Ascending aorta (tissue), 2 donors: ENCODE results near the gene PRDM2. TPM values are rescaled to one million over a fixed set of nuclear protein-coding genes. Genes with fewer than 3 reads are reported as not detected.
"Not testable (repeated sequence)": the region's sequence is repeated elsewhere in the genome, so short reads cannot be mapped to it uniquely, and the experiment has no call there.

Experiments used
- DNase-seq, 2 donors: peaks; one replicate each; pipeline ENCODE4 v3.0.0-alpha.2; 2019; ENCODE audit warnings: low spot score in 2 of 2
- H3K27ac ChIP-seq, 2 donors: fragments of 200-600 bp; sonication (generic); one replicate each; pipeline ENCODE4 v1.5.1; 2016 to 2017; ENCODE audit warnings: mild to moderate bottlenecking in 1 of 2
- H3K27me3 ChIP-seq: fragments of 200-600 bp; sonication (generic); one replicate; pipeline ENCODE4 v1.5.1; 2017
- H3K36me3 ChIP-seq, 2 donors: fragments of 200-600 bp; sonication (generic); one replicate each; pipeline ENCODE4 v1.5.1; 2016
- H3K4me1 ChIP-seq, 2 donors: fragments of 200-600 bp; sonication (generic); one replicate each; pipeline ENCODE4 v1.5.1; 2016 to 2017; ENCODE audit warnings: mild to moderate bottlenecking in 1 of 2
- H3K4me3 ChIP-seq, 2 donors: fragments of 200-600 bp; sonication (generic); one replicate each; pipeline ENCODE4 v1.5.1; 2016 to 2017; ENCODE audit warnings: mild to moderate bottlenecking in 1 of 2
- H3K9me3 ChIP-seq, 2 donors: fragments of 200-600 bp; sonication (generic); one replicate each; pipeline ENCODE4 v1.5.1; 2016
- CTCF ChIP-seq, 3 experiments: fragments of 200-600 bp in 2 of 3; fragments of 450-650 bp in 1 of 3; sonication (generic) in 2 of 3; IDR thresholded peaks; one replicate each; pipeline ENCODE4 v1.5.1; 2016 to 2019; ENCODE audit warnings: antibody characterized with exemption in 3 of 3, mild to moderate bottlenecking in 1 of 3, moderate library complexity in 1 of 3
- intact Hi-C: fragments of 100-400 bp; cut with DNase I; formaldehyde crosslinking; loops from one replicate; pipeline ENCODE4 v1.15.1; 2023
- total RNA-seq: library from RNA; depleted of rRNA; stranded (reverse); fragments of >200 nt; gene quantifications from one replicate; pipeline ENCODE4 v1.1.0, GENCODE V29; 2016

Gene PRDM2
- total RNA-seq, 1 donor from 2014 or later = 27.2 TPM

- Histone ChIP-seq H3K9me3 (no peaks in the 10 kb centered on the region), H3K36me3 (no peaks in the 10 kb centered on the region), H3K27ac (no peak overlapping the region), H3K4me3 (no peak overlapping the region), H3K27me3 (no peaks in the 10 kb centered on the region), H3K4me1 (peaks cover 0 to 2% of the 10 kb centered on the region in 2 donors)
- no peak for DNase-seq
- intact Hi-C loops = no loop called here
- no peak for TF ChIP-seq CTCF (IDR thresholded peaks at IDR 0.05)
Observed at GRCh38 chr1:13708380-13708982, 8.5 kb downstream of the PRDM2 start.

GRCh38 chr1:13710086-13710485 is 10.1 kb downstream of the PRDM2 start:
- Histone ChIP-seq H3K4me3 (no peak overlapping the region), H3K9me3 (no peaks in the 10 kb centered on the region), H3K4me1 (peaks cover 0 to 2% of the 10 kb centered on the region in 2 donors), H3K27ac (no peak overlapping the region), H3K27me3 (no peaks in the 10 kb centered on the region), H3K36me3 (no peaks in the 10 kb centered on the region)
- TF ChIP-seq CTCF (IDR thresholded peaks at IDR 0.05) = no peak
- intact Hi-C loops = no loop called here
- no peak for DNase-seq

DNA sequence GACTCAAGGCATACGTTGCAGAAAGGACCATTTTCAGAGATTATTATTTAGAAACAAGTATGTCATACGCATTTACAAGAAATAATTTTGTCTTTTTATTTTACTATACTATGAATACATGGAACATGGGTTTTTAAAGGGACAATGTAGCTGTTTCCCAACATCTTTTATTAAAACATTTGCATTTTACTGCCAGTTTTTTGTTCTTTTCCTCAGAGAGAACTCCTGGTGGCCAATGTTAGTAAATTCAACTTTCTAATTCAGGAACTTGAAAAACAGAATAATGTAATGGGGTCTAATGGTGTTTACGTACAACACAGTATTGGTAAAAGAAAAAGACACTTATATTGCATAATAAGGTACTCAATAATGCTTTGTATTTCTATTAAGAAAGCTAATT is 14.9 kb downstream of the PRDM2 start:
- Histone ChIP-seq H3K4me1 (no peaks in the 10 kb centered on the region), H3K27ac (no peak overlapping the region), H3K27me3 (no peaks in the 10 kb centered on the region), H3K36me3 (no peaks in the 10 kb centered on the region), H3K4me3 (no peak overlapping the region), H3K9me3 (no peaks in the 10 kb centered on the region)
- peak in 1 of 3 experiments; percentile 3 for TF ChIP-seq CTCF (IDR thresholded peaks at IDR 0.05)
- intact Hi-C loops = no loop called here
- DNase-seq = no peak

DNA sequence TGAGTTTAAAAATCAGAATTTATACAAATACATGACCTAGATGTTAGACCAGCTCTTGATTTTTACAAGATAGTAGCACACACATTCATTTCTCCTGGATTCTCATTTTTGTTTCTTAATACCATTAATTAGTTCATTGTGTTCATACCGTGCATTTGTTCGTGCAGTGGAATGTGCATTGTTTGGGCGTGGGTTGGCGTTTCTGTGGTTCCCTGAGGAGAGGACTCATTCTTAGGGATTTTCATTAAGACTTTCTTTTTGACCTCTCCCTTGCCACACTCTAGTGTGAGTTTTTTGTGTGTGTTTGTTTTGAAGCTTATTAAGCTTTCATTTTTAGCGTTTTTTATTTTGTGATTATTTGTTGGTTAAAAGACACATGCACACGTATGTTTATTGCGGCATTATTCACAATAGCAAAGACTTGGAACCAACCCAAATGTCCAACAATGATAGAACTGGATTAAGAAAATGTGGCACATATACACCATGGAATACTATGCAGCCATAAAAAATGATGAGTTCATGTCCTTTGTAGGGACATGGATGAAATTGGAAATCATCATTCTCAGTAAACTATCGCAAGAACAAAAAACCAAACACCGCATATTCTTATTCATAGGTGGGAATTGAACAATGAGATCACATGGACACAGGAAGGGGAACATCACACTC is 15.8 kb downstream of the PRDM2 start:
- H3K36me3 ChIP-seq, H3K4me1 ChIP-seq, intact Hi-C loops, H3K4me3 ChIP-seq, DNase-seq, H3K27me3 ChIP-seq, H3K9me3 ChIP-seq, H3K27ac ChIP-seq: not testable (repeated sequence)

- intact Hi-C loops = no loop called here
Observed at GRCh38 chr1:13722808-13723360, 22.9 kb downstream of the PRDM2 start.

More at GRCh38 chr1:13722808-13723360, 22.9 kb downstream of the PRDM2 start:
- no peaks in the 10 kb centered on the region for H3K9me3 ChIP-seq
- H3K27ac ChIP-seq = no peak overlapping the region
- H3K36me3 ChIP-seq = no peaks in the 10 kb centered on the region
- no peak for DNase-seq
- no peak overlapping the region for H3K4me3 ChIP-seq
- H3K4me1 ChIP-seq = no peaks in the 10 kb centered on the region
- no peak for TF ChIP-seq CTCF (IDR thresholded peaks at IDR 0.05)
- H3K27me3 ChIP-seq = no peaks in the 10 kb centered on the region
